OCI-LY7 (cell line): ENCODE results near the gene GPR183.

Source experiments
- CTCF ChIP-seq: fragments of 200-600 bp; sonication (generic); conservative IDR thresholded peaks from 2 replicates; pipeline ENCODE4 v1.5.1; 2014; ENCODE audit warnings: mild to moderate bottlenecking, antibody characterized with exemption, low read length, moderate library complexity, mixed read lengths
- EZH2phosphoT487 ChIP-seq: fragments of 200-600 bp; sonication (generic); IDR thresholded peaks from 2 replicates; pipeline ENCODE4 v1.6.1; 2018; ENCODE audit warnings: low read depth, borderline replicate concordance, mild to moderate bottlenecking, mixed run types, antibody characterized with exemption, low read length, moderate library complexity, mixed read lengths

- no peak for TF ChIP-seq CTCF
- no peak for TF ChIP-seq EZH2phosphoT487
These were observed 6.7 kb upstream of the GPR183 start for GRCh38 chr13:99313941-99314340.
